OCI-LY7 (cell line): Measurements from ENCODE around the gene KNDC1. TPM values are rescaled to one million over a fixed set of nuclear protein-coding genes. Genes with fewer than 3 reads are reported as not detected.

ENCODE experiments used
- BruUV-seq: library from RNA; stranded (reverse); fragments of 400-500 nt; replicated peaks from 2 replicates; lab custom pipeline; 2021; lab: Mats Ljungman, UMichigan
- CTCF ChIA-PET: fragments of 300-600 bp; sonication (Branson Sonifier 250); formaldehyde crosslinking; loops from one replicate; lab custom pipeline; 2022; ENCODE audit warnings: antibody characterized with exemption; ENCODE audit not compliant: unreplicated experiment; lab: Charles Lee
- POLR2A ChIA-PET: fragments of 300-600 bp; sonication (Branson Sonifier 250); formaldehyde crosslinking; loops from one replicate; lab custom pipeline; 2022; ENCODE audit warnings: antibody characterized with exemption; lab: Charles Lee
- DNase-seq: peaks from one replicate; pipeline ENCODE4 v3.0.0-alpha.2; 2015; ENCODE audit warnings: low spot score
- H2AFZ ChIP-seq: fragments of 200-600 bp; sonication (generic), shearing (Covaris generic); 2 replicates; pipeline ENCODE4 v1.6.1; 2014; ENCODE audit warnings: mild to moderate bottlenecking, antibody characterized with exemption, low read length, moderate library complexity
- H3K27ac ChIP-seq: fragments of 200-600 bp; sonication (generic); 2 replicates; pipeline ENCODE4 v1.5.1; 2014; ENCODE audit warnings: mixed run types, low read depth, mild to moderate bottlenecking, moderate library complexity, low read length, inconsistent platforms; ENCODE audit not compliant: poor library complexity, severe bottlenecking
- H3K36me3 ChIP-seq: fragments of 200-600 bp; sonication (generic); 2 replicates; pipeline ENCODE4 v1.6.1; 2014; ENCODE audit warnings: mild to moderate bottlenecking, antibody characterized with exemption, low read length, moderate library complexity, mixed read lengths; ENCODE audit not compliant: insufficient read depth
- H3K4me1 ChIP-seq: fragments of 200-600 bp; sonication (generic); 2 replicates; pipeline ENCODE4 v1.5.1; 2014; ENCODE audit warnings: mild to moderate bottlenecking, low read length; ENCODE audit not compliant: insufficient read depth, poor library complexity, severe bottlenecking
- H3K4me2 ChIP-seq: fragments of 200-600 bp; sonication (generic); 2 replicates; pipeline ENCODE4 v1.6.1; 2014; ENCODE audit warnings: mild to moderate bottlenecking, low read length
- H3K4me3 ChIP-seq: fragments of 200-600 bp; sonication (generic); 2 replicates; pipeline ENCODE4 v1.5.1; 2014; ENCODE audit warnings: mild to moderate bottlenecking, low read depth, low read length; ENCODE audit not compliant: poor library complexity, severe bottlenecking
- H3K79me2 ChIP-seq: fragments of 200-600 bp; sonication (generic); 2 replicates; pipeline ENCODE4 v1.6.1; 2016; ENCODE audit warnings: low read depth, mild to moderate bottlenecking, low read length, moderate library complexity, mixed read lengths; ENCODE audit not compliant: insufficient read depth
- H3K9me2 ChIP-seq: fragments of 200-600 bp; sonication (generic); 2 replicates; pipeline ENCODE4 v1.6.1; 2016; ENCODE audit warnings: mild to moderate bottlenecking, low read length, mixed read lengths; ENCODE audit not compliant: insufficient read depth
- H3K9me3 ChIP-seq: fragments of 200-600 bp; sonication (generic); 2 replicates; pipeline ENCODE4 v1.6.1; 2014; ENCODE audit warnings: mild to moderate bottlenecking, mixed run types, low read length, mixed read lengths
- H4K20me1 ChIP-seq: fragments of 200-600 bp; sonication (generic); 2 replicates; pipeline ENCODE4 v1.6.1; 2014; ENCODE audit warnings: mild to moderate bottlenecking, antibody characterized with exemption, low read length, moderate library complexity, mixed read lengths; ENCODE audit not compliant: insufficient read depth
- CTCF ChIP-seq: fragments of 200-600 bp; sonication (generic); conservative IDR thresholded peaks from 2 replicates; pipeline ENCODE4 v1.5.1; 2014; ENCODE audit warnings: mild to moderate bottlenecking, antibody characterized with exemption, low read length, moderate library complexity, mixed read lengths
- EZH2phosphoT487 ChIP-seq: fragments of 200-600 bp; sonication (generic); IDR thresholded peaks from 2 replicates; pipeline ENCODE4 v1.6.1; 2018; ENCODE audit warnings: low read depth, borderline replicate concordance, mild to moderate bottlenecking, mixed run types, antibody characterized with exemption, low read length, moderate library complexity, mixed read lengths
- intact Hi-C: fragments of 100-400 bp; cut with micrococcal nuclease; formaldehyde crosslinking; loops from one replicate; pipeline ENCODE4 v1.10.0; 2022; ENCODE audit not compliant: unreplicated experiment
- total RNA-seq, 2 experiments: library from RNA; depleted of rRNA in 1 of 2; stranded (reverse); fragments of >200 nt in 1 of 2; shearing (Covaris generic) in 1 of 2; gene quantifications; 2 replicates each; pipeline ENCODE4 v1.2.3, GENCODE V29; 2014 to 2022

KNDC1 gene
- total RNA-seq, 2 experiments from 2014 or later, result not detected

DNA sequence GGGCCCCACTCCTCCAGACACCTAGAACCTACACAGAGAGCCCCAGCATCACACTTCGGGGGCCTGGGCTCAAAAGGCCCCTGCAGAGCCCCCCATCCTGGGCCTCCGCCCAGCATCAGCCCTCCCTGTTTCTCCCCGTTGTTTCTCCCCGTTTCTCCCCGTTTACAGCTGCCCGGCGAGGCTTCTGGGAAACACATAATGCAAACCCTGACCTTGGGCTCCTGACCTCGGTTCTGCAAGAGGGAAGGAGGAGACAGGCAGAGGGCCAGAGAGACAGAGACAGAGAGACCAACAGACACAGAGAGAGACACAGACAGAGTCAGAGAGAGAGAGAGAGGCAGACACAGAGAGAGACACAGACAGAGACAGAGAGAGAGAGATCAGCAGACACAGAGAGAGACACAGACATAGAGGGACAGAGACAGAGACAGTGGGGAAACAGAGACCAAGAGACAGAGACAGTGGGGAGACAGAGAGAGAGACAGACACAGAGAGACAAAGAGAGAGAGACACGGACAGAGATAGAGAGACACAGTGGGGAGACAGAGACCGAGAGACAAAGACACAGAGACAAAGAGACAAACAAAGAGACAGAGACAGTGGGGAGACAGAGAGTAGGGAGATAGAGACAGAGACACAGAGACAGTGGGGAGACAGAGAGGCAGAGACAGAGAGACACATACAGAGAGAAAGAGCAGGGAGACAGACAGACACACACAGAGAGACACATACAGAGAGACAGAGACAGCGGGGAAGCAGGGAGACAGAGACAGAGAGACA, 90.1 kb downstream of the KNDC1 start:
- ChIA-PET POLR2A (no interaction called here), CTCF (no interaction called here)
- H2AFZ ChIP-seq, result no peak overlapping the region
- H3K79me2 ChIP-seq, result no peaks in the 10 kb centered on the region
- TF ChIP-seq EZH2phosphoT487, result no peak
- no peak for TF ChIP-seq CTCF
- H4K20me1 ChIP-seq, result no peaks in the 10 kb centered on the region
- H3K4me3 ChIP-seq, result no peak overlapping the region
- BruUV-seq, result no TSS peak
- H3K4me2 ChIP-seq, result no peak overlapping the region
- intact Hi-C loops, result loop anchor here (10.0 kb wide), 1 partner anchor 265 kb away; no protein-coding TSS in a partner anchor
- no peaks in the 10 kb centered on the region for H3K9me3 ChIP-seq
- DNase-seq, result no peak
- H3K27ac ChIP-seq, result no peak overlapping the region
- H3K4me1 ChIP-seq, result no peaks in the 10 kb centered on the region
- H3K36me3 ChIP-seq, result no peaks in the 10 kb centered on the region
- no peaks in the 10 kb centered on the region for H3K9me2 ChIP-seq

- no peak overlapping the region for H3K4me2 ChIP-seq
- BruUV-seq, result no TSS peak
- H3K27ac ChIP-seq, result no peak overlapping the region
- no peaks in the 10 kb centered on the region for H3K36me3 ChIP-seq
- no peak for DNase-seq
- no peak overlapping the region for H2AFZ ChIP-seq
- ChIA-PET POLR2A (no interaction called here), CTCF (no interaction called here)
- no peaks in the 10 kb centered on the region for H4K20me1 ChIP-seq
- TF ChIP-seq CTCF, result no peak
- TF ChIP-seq EZH2phosphoT487, result no peak
- intact Hi-C loops, result no loop called here
- no peaks in the 10 kb centered on the region for H3K79me2 ChIP-seq
- H3K9me3 ChIP-seq, result no peaks in the 10 kb centered on the region
- H3K4me3 ChIP-seq, result no peak overlapping the region
- H3K9me2 ChIP-seq, result no peaks in the 10 kb centered on the region
- H3K4me1 ChIP-seq, result no peaks in the 10 kb centered on the region
Observed at GRCh38 chr10:133251388-133252222, 91.6 kb downstream of the KNDC1 start.

- intact Hi-C loops, result no loop called here
- no peak overlapping the region for H3K4me3 ChIP-seq
- H3K9me3 ChIP-seq, result no peaks in the 10 kb centered on the region
- no peaks in the 10 kb centered on the region for H3K9me2 ChIP-seq
- TF ChIP-seq EZH2phosphoT487 (no peak), CTCF (no peak)
- peaks cover 2% of the 10 kb centered on the region for H3K4me1 ChIP-seq
- no peak overlapping the region for H2AFZ ChIP-seq
- ChIA-PET CTCF (no interaction called here), POLR2A (no interaction called here)
- DNase-seq, result no peak
- BruUV-seq, result no TSS peak
- no peaks in the 10 kb centered on the region for H3K79me2 ChIP-seq
- no peaks in the 10 kb centered on the region for H4K20me1 ChIP-seq
- no peaks in the 10 kb centered on the region for H3K36me3 ChIP-seq
- H3K4me2 ChIP-seq, result no peak overlapping the region
- H3K27ac ChIP-seq, result no peak overlapping the region
Observed at GRCh38 chr10:133252223-133252552, 92.2 kb downstream of the KNDC1 start.
